Heart left ventricle (tissue), 16 donors: ENCODE data around the gene ZNF441. TPM values are rescaled to one million over a fixed set of nuclear protein-coding genes. Genes with fewer than 3 reads are reported as not detected.

Source experiments
- ATAC-seq, 4 donors: fragments of 200-7000 bp; cut with Tn5 transposase; one replicate each; pipeline ENCODE4 v1.9.1; 2020 to 2022; ENCODE audit warnings: moderate library complexity in 4 of 4, mild to moderate bottlenecking in 3 of 4, moderate number of reproducible peaks in 1 of 4
- DNase-seq, 5 donors: peaks; one replicate each; pipeline ENCODE4 v3.0.0-alpha.2; 2020
- H3K27ac ChIP-seq, 12 donors: fragments of 200-600 bp; sonication (generic) in 4 of 12; one replicate each; pipeline versions ENCODE4 v1.5.0 to v1.8.0; 2016 to 2022; ENCODE audit warnings: mild to moderate bottlenecking in 2 of 12
- H3K27me3 ChIP-seq, 9 donors: fragments of 200-600 bp; sonication (generic) in 2 of 9; one replicate each; pipeline versions ENCODE4 v1.5.1 to v1.8.0; 2016 to 2022; ENCODE audit warnings: mild to moderate bottlenecking in 3 of 9
- H3K36me3 ChIP-seq, 9 donors: fragments of 200-600 bp; sonication (generic) in 2 of 9; one replicate each; pipeline versions ENCODE4 v1.5.0 to v1.8.0; 2018 to 2022; ENCODE audit warnings: mild to moderate bottlenecking in 2 of 9
- H3K4me1 ChIP-seq, 12 donors: fragments of 200-600 bp; sonication (generic) in 4 of 12; one replicate each; pipeline versions ENCODE4 v1.5.0 to v1.8.0; 2016 to 2022; ENCODE audit warnings: mild to moderate bottlenecking in 3 of 12
- H3K4me3 ChIP-seq, 12 donors: fragments of 200-600 bp; sonication (generic) in 4 of 12; one replicate each; pipeline versions ENCODE4 v1.5.0 to v1.8.0; 2017 to 2022; ENCODE audit warnings: mild to moderate bottlenecking in 9 of 12, moderate library complexity in 4 of 12
- H3K9me3 ChIP-seq, 12 donors: fragments of 200-600 bp; sonication (generic) in 4 of 12; one replicate each; pipeline versions ENCODE4 v1.5.0 to v1.8.0; 2016 to 2022; ENCODE audit warnings: mild to moderate bottlenecking in 1 of 12
- POLR2A ChIP-seq, 2 donors: fragments of 450-650 bp; IDR thresholded peaks; one replicate each; pipeline ENCODE4 v1.6.1; 2017; ENCODE audit warnings: antibody characterized with exemption in 2 of 2, mild to moderate bottlenecking in 2 of 2, moderate library complexity in 2 of 2
- WGBS, 4 donors: extraction: QIAGEN DNeasy Blood & Tissue Kit in 2 of 4; methylation state at CpG; one replicate each; pipeline versions ENCODE4 v1.1.5 to v1.1.7; 2013 to 2018; 5-methylcytosine and 5-hydroxymethylcytosine counted together
- intact Hi-C, 10 donors: fragments of 100-400 bp; cut with DNase I; formaldehyde crosslinking; loops; one replicate each; pipeline versions ENCODE4 v1.11.1 to v1.14.2; 2022
- polyA plus RNA-seq, 2 donors: library from polyadenylated mRNA; stranded (reverse); fragments of 200-250 nt; gene quantifications; one replicate each; pipeline ENCODE4 v1.2.3, GENCODE V29; 2013
- total RNA-seq, 9 donors: library from RNA; depleted of rRNA in 2 of 9; stranded (reverse); fragments of >200 nt in 2 of 9; fragmentation: NEBNext Ultra II Directional in 3 of 9; extraction: Animal tissue kit (Norgen Biotek cat#: 25700) in 3 of 9; gene quantifications; one replicate each; pipeline versions ENCODE4 v1.1.0 to v1.2.4, GENCODE V29; 2016 to 2023
- TF ChIP-seq, protein P1 (sequence below), 12 donors: fragments of 200-600 bp; sonication (generic) in 4 of 12; IDR thresholded peaks; one replicate each; pipeline versions ENCODE4 v1.5.0 to v1.8.0; 2018 to 2022; ENCODE audit warnings: antibody characterized with exemption in 12 of 12, mild to moderate bottlenecking in 5 of 12
- donor health status: ischemic (EF 13 %, LVEDD 7.1; RV severe dilation, severe dysfunction).
- donor health status: healthy with polysubstance abuse.
- donor health status: DM: no; HTN: yes; CAD: no.
- donor health status: DM: no; HTN: no; CAD: no.
- donor health status: ischemic (EF 25% LVEDD 6.9; RV normal size, moderate dysfunction).
- donor health status: ischemic (EF 25% LVEDD 5.7; RV mildly dilated, moderate dysfunction).
- donor health status: healthy.
- donor health status: DM: yes; HTN: yes; CAD: no.
- donor health status: ischemic (EF 35%, LVEDD 5.7; RV mildly dilated, moderate dysfunction).
- donor health status: nonischemic (EF 11% LVEDD 7.7; RV severe dilation, severe dysfunction).
- donor health status: DM: yes; HTN: yes; CAD: no.
- donor health status: PGD.
- donor health status: ischemic (EF 29% LVEDD 5.4; RV normal size, mild dysfunction).
- donor health status: nonischemic (EF 23%, LVEDD 6.1; RV moderate dilation, normal function).

The ZNF441 gene
- total and polyA plus RNA-seq, 11 donors = 2.4 to 9.3 (median 3.7) TPM

DNA sequence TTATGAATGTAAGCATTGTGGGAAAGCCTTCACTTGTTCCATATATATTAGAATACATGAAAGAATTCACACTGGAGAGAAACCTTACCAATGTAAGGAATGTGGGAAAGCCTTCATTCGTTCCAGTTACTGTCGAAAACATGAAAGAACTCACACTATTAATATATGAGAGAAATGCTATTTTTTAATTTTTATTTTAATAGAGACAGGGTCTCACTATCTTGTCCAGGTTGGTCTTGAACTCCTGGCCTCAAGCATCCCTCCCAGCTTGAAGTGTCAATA lies 40.2 kb downstream of the ZNF441 start:
- WGBS, 4 donors = 91 to 96% (median 92%) methylated on average over 2 of the region's 2 CpGs
- H3K36me3 ChIP-seq = peaks cover 5 to 34% (median 15%) of the 10 kb centered on the region in 9 donors
- intact Hi-C loops = no loop called here

GRCh38 chr19:11813703-11814028 lies 46.9 kb downstream of the ZNF441 start:
- intact Hi-C loops = loop anchor here in 2 of 10 donors (1.0 to 2.0 kb wide), 2 partner anchors 15 kb away; partner anchors contain the start of gene ZNF491 (in 2 of the 2)
- Histone ChIP-seq H3K4me3 (peak overlapping the region; percentile 63 to 99 (median 86)), H3K27ac (peak overlapping the region in 9 of 12 donors; percentile 78 to 97 (median 92)), H3K9me3 (peaks cover 0 to 5% (median 0%) of the 10 kb centered on the region in 12 donors), H3K27me3 (no peaks in the 10 kb centered on the region), H3K36me3 (peaks cover 0 to 2% (median 0%) of the 10 kb centered on the region in 9 donors), H3K4me1 (peaks cover 0 to 21% (median 5%) of the 10 kb centered on the region in 12 donors)
- WGBS, 4 donors = 1 to 3% (median 2%) methylated on average over 5 to 6 of the region's 6 CpGs
- TF ChIP-seq, protein P1, sequence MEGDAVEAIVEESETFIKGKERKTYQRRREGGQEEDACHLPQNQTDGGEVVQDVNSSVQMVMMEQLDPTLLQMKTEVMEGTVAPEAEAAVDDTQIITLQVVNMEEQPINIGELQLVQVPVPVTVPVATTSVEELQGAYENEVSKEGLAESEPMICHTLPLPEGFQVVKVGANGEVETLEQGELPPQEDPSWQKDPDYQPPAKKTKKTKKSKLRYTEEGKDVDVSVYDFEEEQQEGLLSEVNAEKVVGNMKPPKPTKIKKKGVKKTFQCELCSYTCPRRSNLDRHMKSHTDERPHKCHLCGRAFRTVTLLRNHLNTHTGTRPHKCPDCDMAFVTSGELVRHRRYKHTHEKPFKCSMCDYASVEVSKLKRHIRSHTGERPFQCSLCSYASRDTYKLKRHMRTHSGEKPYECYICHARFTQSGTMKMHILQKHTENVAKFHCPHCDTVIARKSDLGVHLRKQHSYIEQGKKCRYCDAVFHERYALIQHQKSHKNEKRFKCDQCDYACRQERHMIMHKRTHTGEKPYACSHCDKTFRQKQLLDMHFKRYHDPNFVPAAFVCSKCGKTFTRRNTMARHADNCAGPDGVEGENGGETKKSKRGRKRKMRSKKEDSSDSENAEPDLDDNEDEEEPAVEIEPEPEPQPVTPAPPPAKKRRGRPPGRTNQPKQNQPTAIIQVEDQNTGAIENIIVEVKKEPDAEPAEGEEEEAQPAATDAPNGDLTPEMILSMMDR (IDR thresholded peaks at IDR 0.05) = no peak
- TF ChIP-seq POLR2A (IDR thresholded peaks at IDR 0.05) = no peak
- DNase-seq (no peak), ATAC-seq (peak; percentile 3 to 61 (median 34))

More for the DNA sequence above, 40.2 kb downstream of the ZNF441 start:
- ATAC-seq (no peak), DNase-seq (no peak)
- TF ChIP-seq, protein P1 (IDR thresholded peaks at IDR 0.05) = no peak
- no peak for TF ChIP-seq POLR2A (IDR thresholded peaks at IDR 0.05)
- H3K27me3 ChIP-seq = no peaks in the 10 kb centered on the region
- H3K9me3 ChIP-seq = peaks cover 0 to 51% (median 25%) of the 10 kb centered on the region in 12 donors
- H3K4me1 ChIP-seq = no peaks in the 10 kb centered on the region
- H3K4me3 ChIP-seq = no peak overlapping the region
- no peak overlapping the region for H3K27ac ChIP-seq

DNA sequence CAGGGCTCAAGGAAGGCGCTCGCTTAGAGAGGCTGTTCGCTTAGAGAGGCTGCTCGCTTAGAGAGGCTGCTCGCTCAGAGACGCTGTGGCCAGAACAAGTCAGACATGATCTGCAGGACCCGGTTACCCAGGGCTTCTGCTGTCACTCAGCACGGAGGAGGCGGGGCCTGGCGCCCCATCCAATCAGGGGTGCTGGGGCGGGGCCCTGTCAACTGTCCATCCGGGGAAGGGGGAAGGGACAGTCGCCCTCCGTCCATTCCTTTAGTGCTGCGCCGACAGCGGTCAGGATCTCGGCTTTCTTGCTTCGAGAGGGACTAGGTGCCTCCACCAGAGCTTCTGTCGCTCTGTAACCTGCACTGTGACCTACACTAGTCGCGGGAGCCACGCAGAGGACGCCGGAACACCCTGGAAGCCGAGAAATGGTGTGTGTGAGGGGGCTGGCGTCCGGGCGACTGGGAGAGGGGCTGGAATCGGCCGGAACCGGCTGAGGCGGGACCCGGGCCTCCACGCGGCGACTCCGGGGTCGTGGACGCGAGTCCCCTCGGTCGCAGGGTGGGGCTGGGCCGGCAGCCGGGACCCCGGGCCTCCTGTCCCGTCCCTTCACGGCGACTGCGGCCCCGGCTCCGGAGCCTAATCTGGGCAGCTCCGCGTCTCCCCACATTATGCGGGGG lies 47.4 kb downstream of the ZNF441 start, which contains the start of gene ZNF440:
TSS of gene ZNF440 (plus strand) at position 245 of the 671 bp plus-strand sequence. CDS start at position 420, 175 bp downstream.
- Histone ChIP-seq H3K9me3 (no peaks in the 10 kb centered on the region), H3K36me3 (peaks cover 0 to 7% (median 0%) of the 10 kb centered on the region in 9 donors), H3K4me3 (peak within 1 kb of the TSS; percentile 63 to 99 (median 86)), H3K27me3 (no peaks in the 10 kb centered on the region), H3K27ac (peak within 1 kb of the TSS; percentile 43 to 97 (median 91)), H3K4me1 (peaks cover 0 to 21% (median 5%) of the 10 kb centered on the region in 12 donors)
- peak; percentile 96 to 97 (median 97) for DNase-seq
- 0 to 1% (median 0%) methylated on average over 35 to 55 of the region's 55 CpGs for WGBS, 4 donors
- ATAC-seq = peak; percentile 100
- intact Hi-C loops = loop anchor here in 2 of 10 donors (1.0 to 2.0 kb wide), 2 partner anchors 15 to 16 kb away; partner anchors contain the start of gene ZNF491 (in 2 of the 2)
- TF ChIP-seq, protein P1 (IDR thresholded peaks at IDR 0.05) = no peak
- peak; percentile 43 to 96 for TF ChIP-seq POLR2A (IDR thresholded peaks at IDR 0.05)

GRCh38 chr19:11814700-11815035 lies 47.9 kb downstream of the ZNF441 start:
- TF ChIP-seq POLR2A (IDR thresholded peaks at IDR 0.05) = no peak
- TF ChIP-seq, protein P1 (IDR thresholded peaks at IDR 0.05) = no peak
- ATAC-seq = peak in 1 of 4 donors; percentile 41
- DNase-seq = no peak
- H3K36me3 ChIP-seq = peaks cover 0 to 12% (median 0%) of the 10 kb centered on the region in 9 donors
- H3K9me3 ChIP-seq = no peaks in the 10 kb centered on the region
- no peaks in the 10 kb centered on the region for H3K27me3 ChIP-seq
- 10 to 18% (median 14%) methylated on average over 11 to 13 of the region's 13 CpGs for WGBS, 4 donors
- intact Hi-C loops = loop anchor here in 2 of 10 donors (1.0 to 2.0 kb wide), 2 partner anchors 16 kb away; partner anchors contain the start of gene ZNF491 (in 2 of the 2)
- peak overlapping the region; percentile 43 to 97 (median 91) for H3K27ac ChIP-seq
- peak overlapping the region; percentile 63 to 99 (median 86) for H3K4me3 ChIP-seq
- H3K4me1 ChIP-seq = peaks cover 0 to 21% (median 5%) of the 10 kb centered on the region in 12 donors
